ENCODE results near the gene DDX39B.

DDX39B gene

GRCh38 chr6:31559958-31560696 lies 18.3 kb upstream of the DDX39B start:
- no peak for TF ChIP-seq CTCF (IDR thresholded peaks at IDR 0.05; ENCODE audit: control extremely low read depth, extremely low read depth, low read depth, missing control alignments)
- POLR2A ChIA-PET = interaction anchor here (0.7 to 5.5 kb wide), 4 partner anchors 9 to 19 kb away, joined by 3 to 94 read pairs (median 8); partner anchors contain the start of genes DDX39B and TNF
- CTCF ChIA-PET = interaction anchor here (1.1 to 54.8 kb wide), 6 partner anchors 9 to 63 kb away, joined by 3 to 2725 read pairs (median 18); partner anchors contain the start of genes ATP6V1G2, LST1, LTA and LTB
- DNase-seq (ENCODE audit: extremely low spot score) = peak; percentile 74

- TF ChIP-seq CTCF (IDR thresholded peaks at IDR 0.05; ENCODE audit: control extremely low read depth, extremely low read depth, low read depth, missing control alignments) = no peak
- POLR2A ChIA-PET = interaction anchor here (1.1 to 5.5 kb wide), 5 partner anchors 9 to 18 kb away, joined by 4 to 94 read pairs (median 6); partner anchors contain the start of genes DDX39B, NFKBIL1 and TNF
- CTCF ChIA-PET = interaction anchor here (1.2 to 54.8 kb wide), 6 partner anchors 8 to 63 kb away, joined by 4 to 2725 read pairs (median 18); partner anchors contain the start of genes ATP6V1G2, LST1, LTA and LTB
- DNase-seq (ENCODE audit: extremely low spot score) = no peak
Measured at GRCh38 chr6:31559606-31559957, 17.8 kb upstream of the DDX39B start.

GRCh38 chr6:31558631-31559500 lies 17.1 kb upstream of the DDX39B start:
- ChIA-PET CTCF (interaction anchor here (1.2 to 54.8 kb wide), 6 partner anchors 7 to 62 kb away, joined by 4 to 2725 read pairs (median 18); partner anchors contain the start of genes ATP6V1G2, LST1, LTA and LTB), POLR2A (interaction anchor here (0.8 to 5.5 kb wide), 7 partner anchors 9 to 34 kb away, joined by 3 to 94 read pairs (median 6); partner anchors contain the start of genes DDX39B, NCR3, NFKBIL1 and TNF)
- DNase-seq (ENCODE audit: extremely low spot score) = peak; percentile 80
- TF ChIP-seq CTCF (IDR thresholded peaks at IDR 0.05; ENCODE audit: control extremely low read depth, extremely low read depth, low read depth, missing control alignments) = no peak

- CTCF ChIA-PET = interaction anchor here (1.2 to 54.8 kb wide), 4 partner anchors 8 to 34 kb away, joined by 7 to 2725 read pairs (median 31); partner anchors contain the start of genes ATP6V1G2, LST1, LTA and LTB
- no peak for TF ChIP-seq CTCF (IDR thresholded peaks at IDR 0.05; ENCODE audit: control extremely low read depth, extremely low read depth, low read depth, missing control alignments)
- DNase-seq (ENCODE audit: extremely low spot score) = no peak
- POLR2A ChIA-PET = interaction anchor here (1.2 to 5.5 kb wide), 3 partner anchors 11 to 35 kb away, joined by 4 to 94 read pairs (median 6); partner anchors contain the start of genes NCR3, NFKBIL1 and TNF
Measured at GRCh38 chr6:31558318-31558625, 16.5 kb upstream of the DDX39B start.

GRCh38 chr6:31557443-31558317 lies 15.9 kb upstream of the DDX39B start:
- no peak for DNase-seq (ENCODE audit: extremely low spot score)
- CTCF ChIA-PET = interaction anchor here (0.9 to 54.8 kb wide), 4 partner anchors 11 to 273 kb away, joined by 3 to 2725 read pairs (median 31); partner anchors contain the start of genes ATP6V1G2, LST1, LTA and LTB
- no peak for TF ChIP-seq CTCF (IDR thresholded peaks at IDR 0.05; ENCODE audit: control extremely low read depth, extremely low read depth, low read depth, missing control alignments)
- POLR2A ChIA-PET = interaction anchor here (0.6 to 5.5 kb wide), 4 partner anchors 9 to 656 kb away, joined by 4 to 94 read pairs (median 6); partner anchors contain the start of genes NCR3 and TNF
